Measurements from ENCODE around the gene OCA2. TPM values are rescaled to one million over a fixed set of nuclear protein-coding genes. Genes with fewer than 3 reads are reported as not detected.

OCA2 gene
- total RNA-seq, 1 donor from 2014 or later: 1.2 TPM

- peaks cover 2% of the 10 kb centered on the region for H3K36me3 Mint-ChIP-seq (ENCODE audit: unreplicated experiment)
- DNase-seq (ENCODE audit: extremely low spot score, unreplicated experiment): peak; percentile 65
- H3K4me1 Mint-ChIP-seq (ENCODE audit: unreplicated experiment): no peaks in the 10 kb centered on the region
- no peaks in the 10 kb centered on the region for H3K9me3 Mint-ChIP-seq (ENCODE audit: unreplicated experiment)
- no peaks in the 10 kb centered on the region for H3K27me3 Mint-ChIP-seq (ENCODE audit: unreplicated experiment)
- H3K4me3 Mint-ChIP-seq (ENCODE audit: unreplicated experiment): no peak overlapping the region
- TF ChIP-seq CTCF (IDR thresholded peaks at IDR 0.05): no peak
- H3K27ac Mint-ChIP-seq (ENCODE audit: unreplicated experiment): no peak overlapping the region
Observed at GRCh38 chr15:27871078-27871901, 227.8 kb downstream of the OCA2 start.

- H3K4me3 Mint-ChIP-seq (ENCODE audit: unreplicated experiment): no peak overlapping the region
Observed at GRCh38 chr15:27870320-27870719, 228.8 kb downstream of the OCA2 start.

GRCh38 chr15:27869697-27870281 is 229.3 kb downstream of the OCA2 start:
- H3K27me3 Mint-ChIP-seq (ENCODE audit: unreplicated experiment): no peaks in the 10 kb centered on the region
- no peak overlapping the region for H3K4me3 Mint-ChIP-seq (ENCODE audit: unreplicated experiment)
- H3K4me1 Mint-ChIP-seq (ENCODE audit: unreplicated experiment): no peaks in the 10 kb centered on the region
- H3K27ac Mint-ChIP-seq (ENCODE audit: unreplicated experiment): no peak overlapping the region
- no peaks in the 10 kb centered on the region for H3K36me3 Mint-ChIP-seq (ENCODE audit: unreplicated experiment)
- no peak for TF ChIP-seq CTCF (IDR thresholded peaks at IDR 0.05)
- no peaks in the 10 kb centered on the region for H3K9me3 Mint-ChIP-seq (ENCODE audit: unreplicated experiment)
- DNase-seq (ENCODE audit: extremely low spot score, unreplicated experiment): peak; percentile 72

More at GRCh38 chr15:27870320-27870719, 228.8 kb downstream of the OCA2 start:
- no peak for DNase-seq (ENCODE audit: extremely low spot score, unreplicated experiment)
- Mint-ChIP-seq H3K27ac (ENCODE audit: unreplicated experiment) (no peak overlapping the region), H3K36me3 (ENCODE audit: unreplicated experiment) (no peaks in the 10 kb centered on the region), H3K4me1 (ENCODE audit: unreplicated experiment) (no peaks in the 10 kb centered on the region), H3K27me3 (ENCODE audit: unreplicated experiment) (no peaks in the 10 kb centered on the region), H3K9me3 (ENCODE audit: unreplicated experiment) (no peaks in the 10 kb centered on the region)
- no peak for TF ChIP-seq CTCF (IDR thresholded peaks at IDR 0.05)

GRCh38 chr15:27868828-27869404 is 230.2 kb downstream of the OCA2 start:
- no peak for TF ChIP-seq CTCF (IDR thresholded peaks at IDR 0.05)
- Mint-ChIP-seq H3K36me3 (ENCODE audit: unreplicated experiment) (no peaks in the 10 kb centered on the region), H3K9me3 (ENCODE audit: unreplicated experiment) (no peaks in the 10 kb centered on the region), H3K27ac (ENCODE audit: unreplicated experiment) (no peak overlapping the region), H3K4me3 (ENCODE audit: unreplicated experiment) (no peak overlapping the region), H3K27me3 (ENCODE audit: unreplicated experiment) (peaks cover 2% of the 10 kb centered on the region), H3K4me1 (ENCODE audit: unreplicated experiment) (no peaks in the 10 kb centered on the region)
- DNase-seq (ENCODE audit: extremely low spot score, unreplicated experiment): peak; percentile 67

GRCh38 chr15:27867861-27868260 is 231.3 kb downstream of the OCA2 start:
- Mint-ChIP-seq H3K27ac (ENCODE audit: unreplicated experiment) (no peak overlapping the region), H3K4me1 (ENCODE audit: unreplicated experiment) (no peaks in the 10 kb centered on the region), H3K9me3 (ENCODE audit: unreplicated experiment) (no peaks in the 10 kb centered on the region), H3K27me3 (ENCODE audit: unreplicated experiment) (peaks cover 2% of the 10 kb centered on the region), H3K4me3 (ENCODE audit: unreplicated experiment) (no peak overlapping the region), H3K36me3 (ENCODE audit: unreplicated experiment) (no peaks in the 10 kb centered on the region)
- TF ChIP-seq CTCF (IDR thresholded peaks at IDR 0.05): no peak
- peak; percentile 64 for DNase-seq (ENCODE audit: extremely low spot score, unreplicated experiment)
